Retinal pigment epithelial cell (primary cell): ENCODE data around the gene NUDT3.

Experiments used
- DNase-seq: peaks from one replicate; pipeline ENCODE4 v3.0.0-alpha.2; 2010; ENCODE audit warnings: low read depth
- H3K4me3 ChIP-seq: 2 replicates; pipeline ENCODE4 v1.5.1; 2011; ENCODE audit warnings: mild to moderate bottlenecking, low read length, control low read depth, moderate library complexity
- TF ChIP-seq, protein P1 (sequence below): conservative IDR thresholded peaks from 2 replicates; pipeline ENCODE4 v1.5.1; 2011; ENCODE audit warnings: low read depth, low read length, control low read depth, inconsistent platforms

Gene NUDT3

GRCh38 chr6:34292954-34293353 lies 99.5 kb downstream of the NUDT3 start:
- DNase-seq: no peak
- H3K4me3 ChIP-seq: no peak overlapping the region
- TF ChIP-seq, protein P1, sequence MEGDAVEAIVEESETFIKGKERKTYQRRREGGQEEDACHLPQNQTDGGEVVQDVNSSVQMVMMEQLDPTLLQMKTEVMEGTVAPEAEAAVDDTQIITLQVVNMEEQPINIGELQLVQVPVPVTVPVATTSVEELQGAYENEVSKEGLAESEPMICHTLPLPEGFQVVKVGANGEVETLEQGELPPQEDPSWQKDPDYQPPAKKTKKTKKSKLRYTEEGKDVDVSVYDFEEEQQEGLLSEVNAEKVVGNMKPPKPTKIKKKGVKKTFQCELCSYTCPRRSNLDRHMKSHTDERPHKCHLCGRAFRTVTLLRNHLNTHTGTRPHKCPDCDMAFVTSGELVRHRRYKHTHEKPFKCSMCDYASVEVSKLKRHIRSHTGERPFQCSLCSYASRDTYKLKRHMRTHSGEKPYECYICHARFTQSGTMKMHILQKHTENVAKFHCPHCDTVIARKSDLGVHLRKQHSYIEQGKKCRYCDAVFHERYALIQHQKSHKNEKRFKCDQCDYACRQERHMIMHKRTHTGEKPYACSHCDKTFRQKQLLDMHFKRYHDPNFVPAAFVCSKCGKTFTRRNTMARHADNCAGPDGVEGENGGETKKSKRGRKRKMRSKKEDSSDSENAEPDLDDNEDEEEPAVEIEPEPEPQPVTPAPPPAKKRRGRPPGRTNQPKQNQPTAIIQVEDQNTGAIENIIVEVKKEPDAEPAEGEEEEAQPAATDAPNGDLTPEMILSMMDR: no peak

GRCh38 chr6:34289137-34289536 lies 103.3 kb downstream of the NUDT3 start:
- H3K4me3 ChIP-seq: no peak overlapping the region
- DNase-seq: no peak
- TF ChIP-seq, protein P1: no peak

DNA sequence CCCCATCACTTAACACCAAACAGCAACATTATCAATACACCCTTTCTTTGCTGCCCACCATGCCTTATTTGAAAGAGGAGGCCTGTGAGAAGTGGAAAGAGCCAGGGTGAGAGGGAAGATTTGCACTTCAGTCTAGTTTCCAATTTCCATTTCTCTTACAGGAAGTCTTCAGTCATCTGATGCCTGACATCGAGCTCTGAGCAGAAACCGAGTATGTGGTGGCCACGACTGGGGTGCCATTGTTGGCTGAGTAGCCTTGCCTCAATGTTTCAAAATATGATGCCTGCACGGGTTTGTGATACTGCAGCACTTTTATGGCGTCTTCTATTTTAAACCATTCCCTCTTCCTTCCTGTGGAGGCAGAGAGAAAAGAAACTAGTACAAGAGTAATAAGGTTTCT lies 103.9 kb downstream of the NUDT3 start:
- H3K4me3 ChIP-seq: no peak overlapping the region
- TF ChIP-seq, protein P1: no peak
- no peak for DNase-seq

- no peak overlapping the region for H3K4me3 ChIP-seq
- TF ChIP-seq, protein P1: no peak
- no peak for DNase-seq
Observed at GRCh38 chr6:34285448-34286164, 106.9 kb downstream of the NUDT3 start.

- no peak for DNase-seq
- TF ChIP-seq, protein P1: no peak
- no peak overlapping the region for H3K4me3 ChIP-seq
Observed at GRCh38 chr6:34284563-34285447, 107.7 kb downstream of the NUDT3 start.

DNA sequence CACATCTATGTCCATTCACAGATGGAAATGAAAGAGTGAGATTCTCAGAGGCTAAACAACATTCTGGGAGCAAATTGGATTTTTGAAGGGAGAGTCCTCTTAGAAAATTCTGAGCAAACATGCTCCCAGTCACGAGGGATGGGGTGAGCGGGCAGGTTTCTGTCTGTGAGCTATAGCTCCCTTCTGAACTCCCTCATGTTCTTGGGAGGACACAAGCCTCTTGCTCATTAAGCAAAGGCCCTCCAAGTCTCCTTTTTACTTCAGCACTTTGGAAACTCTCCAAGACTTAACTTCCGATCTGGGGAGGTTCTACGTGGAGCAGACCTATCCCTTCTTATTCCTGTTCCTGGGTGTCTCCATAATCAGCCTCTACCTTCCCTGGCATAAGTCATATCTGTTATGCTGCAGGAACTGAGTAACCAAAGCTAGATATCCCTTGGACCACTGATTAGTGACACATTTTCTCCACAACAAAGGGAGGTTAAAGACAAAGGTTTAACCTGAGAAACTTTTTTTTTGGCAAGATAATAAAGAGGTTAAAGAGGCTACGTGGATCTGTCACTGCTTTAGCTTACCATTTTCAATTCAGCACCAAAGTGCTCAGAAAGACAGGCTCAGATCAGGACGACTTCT lies 110.7 kb downstream of the NUDT3 start:
- no peak overlapping the region for H3K4me3 ChIP-seq
- DNase-seq: no peak
- TF ChIP-seq, protein P1: no peak
